Prostate gland (tissue), 2 donors: ENCODE measurements around the gene C21orf58.

ENCODE experiments used
- POLR2A ChIP-seq: fragments of 450-650 bp; IDR thresholded peaks from one replicate; pipeline ENCODE4 v1.6.1; 2016; ENCODE audit warnings: antibody characterized with exemption, mild to moderate bottlenecking
- TF ChIP-seq, protein P1 (sequence below), 4 experiments: fragments of 200-600 bp in 2 of 4; fragments of 450-650 bp in 2 of 4; sonication (generic) in 2 of 4; IDR thresholded peaks; 1 replicate in 3 of 4; 2 replicates in 1 of 4; pipeline ENCODE4 v1.5.1; 2016 to 2019; ENCODE audit warnings: antibody characterized with exemption in 4 of 4, mild to moderate bottlenecking in 2 of 4, moderate library complexity in 2 of 4

GRCh38 chr21:46269466-46269865 lies 54.2 kb downstream of the C21orf58 start:
- TF ChIP-seq, protein P1, sequence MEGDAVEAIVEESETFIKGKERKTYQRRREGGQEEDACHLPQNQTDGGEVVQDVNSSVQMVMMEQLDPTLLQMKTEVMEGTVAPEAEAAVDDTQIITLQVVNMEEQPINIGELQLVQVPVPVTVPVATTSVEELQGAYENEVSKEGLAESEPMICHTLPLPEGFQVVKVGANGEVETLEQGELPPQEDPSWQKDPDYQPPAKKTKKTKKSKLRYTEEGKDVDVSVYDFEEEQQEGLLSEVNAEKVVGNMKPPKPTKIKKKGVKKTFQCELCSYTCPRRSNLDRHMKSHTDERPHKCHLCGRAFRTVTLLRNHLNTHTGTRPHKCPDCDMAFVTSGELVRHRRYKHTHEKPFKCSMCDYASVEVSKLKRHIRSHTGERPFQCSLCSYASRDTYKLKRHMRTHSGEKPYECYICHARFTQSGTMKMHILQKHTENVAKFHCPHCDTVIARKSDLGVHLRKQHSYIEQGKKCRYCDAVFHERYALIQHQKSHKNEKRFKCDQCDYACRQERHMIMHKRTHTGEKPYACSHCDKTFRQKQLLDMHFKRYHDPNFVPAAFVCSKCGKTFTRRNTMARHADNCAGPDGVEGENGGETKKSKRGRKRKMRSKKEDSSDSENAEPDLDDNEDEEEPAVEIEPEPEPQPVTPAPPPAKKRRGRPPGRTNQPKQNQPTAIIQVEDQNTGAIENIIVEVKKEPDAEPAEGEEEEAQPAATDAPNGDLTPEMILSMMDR (IDR thresholded peaks at IDR 0.05): no peak
- TF ChIP-seq POLR2A: no peak
